Measurements from ENCODE around the gene FOXS1.

FOXS1 gene

GRCh38 chr20:31833130-31833930 lies 12.1 kb downstream of the FOXS1 start:
- TF ChIP-seq NFIC (IDR thresholded peaks at IDR 0.05) (no peak), RAD21 (IDR thresholded peaks at IDR 0.05; ENCODE audit: low read depth) (peak; percentile 59)

- TF ChIP-seq EGR1 (IDR thresholded peaks at IDR 0.05) (no peak), ZBTB7A (IDR thresholded peaks at IDR 0.05; ENCODE audit: low read depth) (no peak), NFIC (IDR thresholded peaks at IDR 0.05) (no peak), FOXM1 (IDR thresholded peaks at IDR 0.05; ENCODE audit: borderline replicate concordance, low read depth) (no peak), CREB1 (IDR thresholded peaks at IDR 0.05; ENCODE audit: low read depth) (no peak), TCF12 (IDR thresholded peaks at IDR 0.05; ENCODE audit: low read depth) (no peak), MAX (IDR thresholded peaks at IDR 0.05) (no peak), TAF1 (IDR thresholded peaks at IDR 0.05; ENCODE audit: low read depth) (no peak), RAD21 (IDR thresholded peaks at IDR 0.05; ENCODE audit: low read depth) (no peak), USF1 (IDR thresholded peaks at IDR 0.05) (no peak), REST (IDR thresholded peaks at IDR 0.05; ENCODE audit: low read depth) (no peak), TEAD4 (IDR thresholded peaks at IDR 0.05) (no peak)
Measured at GRCh38 chr20:31831771-31832306, 13.6 kb downstream of the FOXS1 start.

- TF ChIP-seq ZBTB7A (IDR thresholded peaks at IDR 0.05; ENCODE audit: low read depth) (no peak), FOXM1 (IDR thresholded peaks at IDR 0.05; ENCODE audit: borderline replicate concordance, low read depth) (no peak), CREB1 (IDR thresholded peaks at IDR 0.05; ENCODE audit: low read depth) (no peak), CEBPB (IDR thresholded peaks at IDR 0.05) (no peak), EP300 (IDR thresholded peaks at IDR 0.05; ENCODE audit: borderline replicate concordance) (no peak), USF1 (IDR thresholded peaks at IDR 0.05) (no peak), RAD21 (IDR thresholded peaks at IDR 0.05; ENCODE audit: low read depth) (no peak), YY1 (IDR thresholded peaks at IDR 0.05; ENCODE audit: low read depth) (no peak), MAX (IDR thresholded peaks at IDR 0.05) (no peak), REST (IDR thresholded peaks at IDR 0.05; ENCODE audit: low read depth) (no peak), TEAD4 (IDR thresholded peaks at IDR 0.05) (no peak)
Measured at GRCh38 chr20:31831211-31831610, 14.2 kb downstream of the FOXS1 start.

- TF ChIP-seq FOXM1 (IDR thresholded peaks at IDR 0.05; ENCODE audit: borderline replicate concordance, low read depth) (no peak), YY1 (IDR thresholded peaks at IDR 0.05; ENCODE audit: low read depth) (no peak), USF1 (IDR thresholded peaks at IDR 0.05) (no peak), RAD21 (IDR thresholded peaks at IDR 0.05; ENCODE audit: low read depth) (no peak), REST (IDR thresholded peaks at IDR 0.05; ENCODE audit: low read depth) (no peak), TCF12 (IDR thresholded peaks at IDR 0.05; ENCODE audit: low read depth) (no peak)
Measured at GRCh38 chr20:31830406-31830981, 14.9 kb downstream of the FOXS1 start.
